CD1c-positive myeloid dendritic cell (primary cell): ENCODE measurements around the gene VIPR1.

Experiments used
- DNase-seq: peaks from one replicate; pipeline ENCODE4 v3.0.0-alpha.2; 2016; ENCODE audit errors: extremely low spot score

VIPR1 gene

GRCh38 chr3:42511201-42511600, 8.8 kb downstream of the VIPR1 start:
- DNase-seq = no peak

GRCh38 chr3:42511736-42512135, 9.3 kb downstream of the VIPR1 start:
- peak; percentile 10 for DNase-seq

GRCh38 chr3:42513121-42513520, 10.7 kb downstream of the VIPR1 start:
- no peak for DNase-seq

GRCh38 chr3:42513521-42513920, 11.1 kb downstream of the VIPR1 start:
- no peak for DNase-seq

- DNase-seq = no peak
Observed at GRCh38 chr3:42514876-42515275, 12.4 kb downstream of the VIPR1 start.

- DNase-seq = no peak
Observed at GRCh38 chr3:42515391-42515916, 13.0 kb downstream of the VIPR1 start.

GRCh38 chr3:42515976-42516375, 13.5 kb downstream of the VIPR1 start:
- no peak for DNase-seq

GRCh38 chr3:42516443-42516842, 14.0 kb downstream of the VIPR1 start:
- DNase-seq = no peak

GRCh38 chr3:42517117-42517516, 14.7 kb downstream of the VIPR1 start:
- no peak for DNase-seq

- peak; percentile 25 for DNase-seq
Observed at GRCh38 chr3:42518800-42519567, 16.5 kb downstream of the VIPR1 start.

GRCh38 chr3:42519568-42519962, 17.1 kb downstream of the VIPR1 start:
- no peak for DNase-seq

GRCh38 chr3:42520336-42520735, 17.9 kb downstream of the VIPR1 start:
- DNase-seq = no peak

GRCh38 chr3:42520906-42521305, 18.5 kb downstream of the VIPR1 start:
- DNase-seq = no peak

- peak; percentile 13 for DNase-seq
Observed at GRCh38 chr3:42524751-42525150, 22.3 kb downstream of the VIPR1 start.

GRCh38 chr3:42525212-42525611, 22.8 kb downstream of the VIPR1 start:
- DNase-seq = no peak

GRCh38 chr3:42525736-42526345, 23.4 kb downstream of the VIPR1 start:
- DNase-seq = no peak

- no peak for DNase-seq
Observed at GRCh38 chr3:42526616-42527367, 24.3 kb downstream of the VIPR1 start.

GRCh38 chr3:42527368-42527917, 25.0 kb downstream of the VIPR1 start:
- no peak for DNase-seq

- DNase-seq = peak; percentile 8
Observed at GRCh38 chr3:42529468-42529867, 27.0 kb downstream of the VIPR1 start.

GRCh38 chr3:42530073-42530472, 27.6 kb downstream of the VIPR1 start:
- DNase-seq = no peak

- DNase-seq = no peak
Observed at GRCh38 chr3:42531470-42531869, 29.0 kb downstream of the VIPR1 start.

GRCh38 chr3:42532229-42532628, 29.8 kb downstream of the VIPR1 start:
- DNase-seq = no peak
